Measurements from ENCODE around the gene RBM4B.

- TF ChIP-seq POLR2AphosphoS5 (IDR thresholded peaks at IDR 0.05; ENCODE audit: insufficient read depth in 1 of 2, low read depth in 1 of 2) = no peak
- TF ChIP-seq CTCF (IDR thresholded peaks at IDR 0.05) = no peak
- no peak for TF ChIP-seq POLR2A (IDR thresholded peaks at IDR 0.05)
These were observed 18.5 kb upstream of the RBM4B start for GRCh38 chr11:66696146-66696545.
